PC-3 (cell line): Measurements from ENCODE around the gene NEBL.

ENCODE experiments used
- CTCF ChIP-seq: fragments of 300-600 bp; sonication (generic); conservative IDR thresholded peaks from 2 replicates; pipeline ENCODE4 v1.5.1; 2017; ENCODE audit warnings: antibody characterized with exemption, low read depth, mild to moderate bottlenecking, low read length
- EZH2 ChIP-seq: fragments of 300-600 bp; sonication (generic); IDR thresholded peaks from one replicate; pipeline ENCODE4 v1.6.1; 2017; ENCODE audit warnings: antibody characterized with exemption, mild to moderate bottlenecking, low read length; ENCODE audit not compliant: unreplicated experiment

GRCh38 chr10:20817116-20817515 is 80.0 kb downstream of the NEBL start:
- no peak for TF ChIP-seq EZH2
- no peak for TF ChIP-seq CTCF
